Measurements from ENCODE around the gene RAB26.

DNA sequence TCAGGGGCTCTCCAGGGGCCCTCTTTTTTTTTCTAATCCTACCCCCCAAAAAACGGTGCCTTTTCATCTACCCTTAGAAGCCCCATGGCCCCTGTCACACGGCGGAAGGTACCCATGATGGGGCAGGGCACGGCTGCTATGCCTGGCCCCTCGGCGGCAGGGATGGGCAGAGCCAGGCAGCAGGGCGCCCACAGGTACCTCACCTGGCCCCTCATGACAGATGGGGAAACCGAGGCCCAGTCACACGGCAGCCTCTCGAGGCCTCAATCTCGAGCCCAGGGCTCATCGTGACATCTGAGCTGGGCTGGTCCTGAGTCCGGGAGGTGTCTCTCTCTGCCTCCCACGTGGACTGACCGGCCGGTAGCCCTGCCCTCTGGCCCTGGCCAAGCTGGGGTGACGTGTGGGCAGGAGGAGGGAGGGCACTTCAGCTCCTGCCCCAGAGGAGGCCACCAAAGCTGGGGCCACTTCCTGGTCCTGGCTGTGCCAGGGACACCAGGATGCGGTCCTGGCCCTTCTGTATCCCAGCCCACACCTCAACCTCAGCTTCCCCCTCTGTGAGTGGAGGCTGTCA is 18.7 kb downstream of the RAB26 start:
- TF ChIP-seq CTCF (optimal IDR thresholded peaks at IDR 0.05 in 1 of 3, IDR thresholded peaks at IDR 0.05 in 1 of 3, conservative IDR thresholded peaks at IDR 0.05 in 1 of 3; ENCODE audit: extremely low read depth in 1 of 3, insufficient read depth in 2 of 3, low read length in 3 of 3) (no peak), EZH2 (IDR thresholded peaks at IDR 0.05; ENCODE audit: low read length) (no peak)
